Ascending aorta (tissue), 2 donors: ENCODE results near the gene EHD4. TPM values are rescaled to one million over a fixed set of nuclear protein-coding genes. Genes with fewer than 3 reads are reported as not detected.
A peak's percentile ranks its signal among the peaks of the same experiment; 100 is the strongest.

Source experiments
- DNase-seq, 2 donors: peaks; one replicate each; pipeline ENCODE4 v3.0.0-alpha.2; 2019; ENCODE audit warnings: low spot score in 2 of 2
- H3K27ac ChIP-seq, 2 donors: fragments of 200-600 bp; sonication (generic); one replicate each; pipeline ENCODE4 v1.5.1; 2016 to 2017; ENCODE audit warnings: mild to moderate bottlenecking in 1 of 2
- H3K27me3 ChIP-seq: fragments of 200-600 bp; sonication (generic); one replicate; pipeline ENCODE4 v1.5.1; 2017
- H3K36me3 ChIP-seq, 2 donors: fragments of 200-600 bp; sonication (generic); one replicate each; pipeline ENCODE4 v1.5.1; 2016
- H3K4me1 ChIP-seq, 2 donors: fragments of 200-600 bp; sonication (generic); one replicate each; pipeline ENCODE4 v1.5.1; 2016 to 2017; ENCODE audit warnings: mild to moderate bottlenecking in 1 of 2
- H3K4me3 ChIP-seq, 2 donors: fragments of 200-600 bp; sonication (generic); one replicate each; pipeline ENCODE4 v1.5.1; 2016 to 2017; ENCODE audit warnings: mild to moderate bottlenecking in 1 of 2
- H3K9me3 ChIP-seq, 2 donors: fragments of 200-600 bp; sonication (generic); one replicate each; pipeline ENCODE4 v1.5.1; 2016
- CTCF ChIP-seq, 3 experiments: fragments of 200-600 bp in 2 of 3; fragments of 450-650 bp in 1 of 3; sonication (generic) in 2 of 3; IDR thresholded peaks; one replicate each; pipeline ENCODE4 v1.5.1; 2016 to 2019; ENCODE audit warnings: antibody characterized with exemption in 3 of 3, mild to moderate bottlenecking in 1 of 3, moderate library complexity in 1 of 3
- intact Hi-C: fragments of 100-400 bp; cut with DNase I; formaldehyde crosslinking; loops from one replicate; pipeline ENCODE4 v1.15.1; 2023
- total RNA-seq: library from RNA; depleted of rRNA; stranded (reverse); fragments of >200 nt; gene quantifications from one replicate; pipeline ENCODE4 v1.1.0, GENCODE V29; 2016

The EHD4 gene
- total RNA-seq, 1 donor from 2014 or later = 70.4 TPM

- H3K9me3 ChIP-seq = no peaks in the 10 kb centered on the region
- H3K27ac ChIP-seq = peak overlapping the region; percentile 59 to 72
- H3K27me3 ChIP-seq = no peaks in the 10 kb centered on the region
- DNase-seq = no peak
- H3K36me3 ChIP-seq = peaks cover 3 to 5% of the 10 kb centered on the region in 2 donors
- no peak for TF ChIP-seq CTCF (IDR thresholded peaks at IDR 0.05)
- peaks cover 35 to 64% of the 10 kb centered on the region in 2 donors for H3K4me1 ChIP-seq
- intact Hi-C loops = loop anchor here (1.0 kb wide), 1 partner anchor 39 kb away; the partner anchor contains the start of gene EHD4
- H3K4me3 ChIP-seq = no peak overlapping the region
These were observed 39.0 kb downstream of the EHD4 start for GRCh38 chr15:41933326-41933725.

GRCh38 chr15:41932511-41933289 lies 39.7 kb downstream of the EHD4 start:
- no peaks in the 10 kb centered on the region for H3K9me3 ChIP-seq
- H3K27ac ChIP-seq = peak overlapping the region; percentile 59 to 72
- H3K4me1 ChIP-seq = peaks cover 35 to 68% of the 10 kb centered on the region in 2 donors
- peaks cover 3 to 5% of the 10 kb centered on the region in 2 donors for H3K36me3 ChIP-seq
- H3K27me3 ChIP-seq = no peaks in the 10 kb centered on the region
- no peak overlapping the region for H3K4me3 ChIP-seq
- intact Hi-C loops = loop anchor here (1.0 kb wide), 1 partner anchor 40 kb away; the partner anchor contains the start of gene EHD4
- no peak for DNase-seq
- no peak for TF ChIP-seq CTCF (IDR thresholded peaks at IDR 0.05)

GRCh38 chr15:41932101-41932500 lies 40.3 kb downstream of the EHD4 start:
- Histone ChIP-seq H3K9me3 (no peaks in the 10 kb centered on the region), H3K27me3 (no peaks in the 10 kb centered on the region), H3K36me3 (peaks cover 0 to 5% of the 10 kb centered on the region in 2 donors), H3K4me1 (peaks cover 35 to 68% of the 10 kb centered on the region in 2 donors), H3K4me3 (no peak overlapping the region), H3K27ac (peak overlapping the region; percentile 59 to 72)
- no peak for TF ChIP-seq CTCF (IDR thresholded peaks at IDR 0.05)
- DNase-seq = no peak
- intact Hi-C loops = no loop called here

GRCh38 chr15:41930867-41931222 lies 41.5 kb downstream of the EHD4 start:
- Histone ChIP-seq H3K4me1 (peaks cover 35 to 80% of the 10 kb centered on the region in 2 donors), H3K27me3 (no peaks in the 10 kb centered on the region), H3K36me3 (peaks cover 0 to 3% of the 10 kb centered on the region in 2 donors), H3K4me3 (peak overlapping the region in 1 of 2 donors; percentile 9), H3K27ac (peak overlapping the region; percentile 54 to 74), H3K9me3 (no peaks in the 10 kb centered on the region)
- intact Hi-C loops = loop anchor here (2.0 kb wide), 1 partner anchor 14 kb away; no protein-coding TSS in a partner anchor
- no peak for TF ChIP-seq CTCF (IDR thresholded peaks at IDR 0.05)
- no peak for DNase-seq

- H3K27me3 ChIP-seq = no peaks in the 10 kb centered on the region
These were observed 42.0 kb downstream of the EHD4 start for GRCh38 chr15:41930221-41930866.

More at GRCh38 chr15:41930221-41930866, 42.0 kb downstream of the EHD4 start:
- TF ChIP-seq CTCF (IDR thresholded peaks at IDR 0.05) = peak; percentile 23 to 55 (median 49)
- no peaks in the 10 kb centered on the region for H3K36me3 ChIP-seq
- H3K27ac ChIP-seq = peak overlapping the region; percentile 74 to 80
- peaks cover 35 to 83% of the 10 kb centered on the region in 2 donors for H3K4me1 ChIP-seq
- H3K4me3 ChIP-seq = no peak overlapping the region
- H3K9me3 ChIP-seq = no peaks in the 10 kb centered on the region
- peak in 1 of 2 donors; percentile 88 for DNase-seq
- intact Hi-C loops = loop anchor here (2.0 kb wide), 1 partner anchor 14 kb away; no protein-coding TSS in a partner anchor
